Measurements from ENCODE around the gene MIR17HG. TPM values are rescaled to one million over a fixed set of nuclear protein-coding genes. Genes with fewer than 3 reads are reported as not detected.

The MIR17HG gene
- total and polyA plus RNA-seq, 5 donors = 1.1 to 2.6 (median 1.9) TPM

DNA sequence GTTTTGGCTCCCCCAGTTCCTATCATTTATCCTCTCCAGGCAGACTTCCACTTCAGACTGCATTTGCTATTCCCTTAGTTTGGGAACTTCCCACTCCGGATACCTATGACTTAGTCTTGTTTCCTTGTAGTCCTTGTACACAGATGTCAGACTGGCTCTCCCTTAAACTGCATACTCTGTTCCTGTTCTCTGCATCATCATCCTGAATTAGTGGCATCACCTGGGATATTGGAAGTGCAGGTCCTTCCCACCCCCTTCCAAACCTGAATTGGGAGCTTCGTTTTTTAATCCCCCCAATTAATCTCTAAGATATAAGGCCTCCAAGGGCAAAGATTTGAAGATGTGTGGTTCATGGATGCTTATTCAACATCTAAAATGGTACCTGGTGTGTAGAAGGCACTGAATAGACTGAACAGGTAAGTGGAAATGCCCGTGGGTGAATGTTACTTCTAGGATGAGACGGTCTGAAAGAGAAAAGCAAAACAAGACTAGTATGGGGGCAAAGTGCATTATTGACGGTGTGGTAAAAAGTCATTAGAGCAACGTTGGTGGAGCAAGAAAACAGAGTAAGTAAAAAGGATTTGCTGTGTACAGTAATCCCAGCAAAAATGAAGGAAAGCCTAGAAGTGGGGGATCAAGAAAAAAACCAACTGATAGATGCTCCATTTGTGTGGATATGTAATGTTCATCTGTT lies 9.6 kb downstream of the MIR17HG start:
- WGBS = 76% methylated on average over 6 of the region's 6 CpGs
- DNase-seq = no peak
- ATAC-seq = no peak
- Histone ChIP-seq H3K27ac (ENCODE audit: low read length) (no peak overlapping the region), H3K27me3 (ENCODE audit: control insufficient read depth, insufficient read depth) (no peaks in the 10 kb centered on the region), H3K4me3 (ENCODE audit: low read length) (no peak overlapping the region), H3K9me3 (ENCODE audit: control insufficient read depth, low read length) (no peaks in the 10 kb centered on the region), H3K4me1 (ENCODE audit: control insufficient read depth, insufficient read depth, low read length) (no peaks in the 10 kb centered on the region)
- intact Hi-C loops (cut with DNase I) = no loop called here

GRCh38 chr13:91357613-91358386 lies 10.3 kb downstream of the MIR17HG start:
- no peaks in the 10 kb centered on the region for H3K4me1 ChIP-seq (ENCODE audit: control insufficient read depth, insufficient read depth, low read length)
- no peak for DNase-seq
- H3K4me3 ChIP-seq (ENCODE audit: low read length) = no peak overlapping the region
- no peak overlapping the region for H3K27ac ChIP-seq (ENCODE audit: low read length)
- no peaks in the 10 kb centered on the region for H3K27me3 ChIP-seq (ENCODE audit: control insufficient read depth, insufficient read depth)
- H3K9me3 ChIP-seq (ENCODE audit: control insufficient read depth, low read length) = no peaks in the 10 kb centered on the region
- intact Hi-C loops (cut with DNase I) = no loop called here
- no peak for ATAC-seq
- 72% methylated on average over 7 of the region's 7 CpGs for WGBS

DNA sequence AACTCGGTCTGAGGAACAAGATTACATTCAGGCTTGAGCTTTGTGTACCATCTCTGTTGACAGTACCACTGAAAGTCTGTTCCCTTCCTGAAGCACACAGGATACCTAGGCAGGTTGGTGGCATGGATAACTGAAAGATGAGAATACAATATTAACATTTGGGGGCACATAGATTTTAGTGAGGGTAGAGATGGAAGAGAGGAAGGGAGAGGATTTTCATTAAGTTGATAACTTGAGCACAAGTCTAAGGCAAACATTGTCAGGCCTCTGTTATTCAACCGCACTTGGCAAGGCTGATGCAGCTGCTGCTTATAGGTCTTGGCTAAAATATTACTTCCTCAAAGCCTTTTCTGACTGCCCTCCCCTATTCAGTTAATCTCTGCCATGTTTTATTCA lies 10.9 kb downstream of the MIR17HG start:
- Histone ChIP-seq H3K27me3 (ENCODE audit: control insufficient read depth, insufficient read depth) (no peaks in the 10 kb centered on the region), H3K4me1 (ENCODE audit: control insufficient read depth, insufficient read depth, low read length) (no peaks in the 10 kb centered on the region), H3K4me3 (ENCODE audit: low read length) (no peak overlapping the region), H3K9me3 (ENCODE audit: control insufficient read depth, low read length) (no peaks in the 10 kb centered on the region), H3K27ac (ENCODE audit: low read length) (no peak overlapping the region)
- no peak for DNase-seq
- ATAC-seq = no peak
- 62% methylated on average over 2 of the region's 2 CpGs for WGBS
- intact Hi-C loops (cut with DNase I) = no loop called here

- intact Hi-C loops (cut with DNase I) = no loop called here
Measured at GRCh38 chr13:91359111-91359510, 11.6 kb downstream of the MIR17HG start.

GRCh38 chr13:91359631-91360030 lies 12.1 kb downstream of the MIR17HG start:
- 67% methylated on average over 3 of the region's 3 CpGs for WGBS

More at GRCh38 chr13:91359111-91359510, 11.6 kb downstream of the MIR17HG start:
- DNase-seq (no peak), ATAC-seq (no peak)
- no peak overlapping the region for H3K27ac ChIP-seq (ENCODE audit: low read length)
- H3K4me3 ChIP-seq (ENCODE audit: low read length) = no peak overlapping the region
- H3K9me3 ChIP-seq (ENCODE audit: control insufficient read depth, low read length) = no peaks in the 10 kb centered on the region
- 86% methylated on average over 4 of the region's 4 CpGs for WGBS
- no peaks in the 10 kb centered on the region for H3K4me1 ChIP-seq (ENCODE audit: control insufficient read depth, insufficient read depth, low read length)
- H3K27me3 ChIP-seq (ENCODE audit: control insufficient read depth, insufficient read depth) = no peaks in the 10 kb centered on the region

DNA sequence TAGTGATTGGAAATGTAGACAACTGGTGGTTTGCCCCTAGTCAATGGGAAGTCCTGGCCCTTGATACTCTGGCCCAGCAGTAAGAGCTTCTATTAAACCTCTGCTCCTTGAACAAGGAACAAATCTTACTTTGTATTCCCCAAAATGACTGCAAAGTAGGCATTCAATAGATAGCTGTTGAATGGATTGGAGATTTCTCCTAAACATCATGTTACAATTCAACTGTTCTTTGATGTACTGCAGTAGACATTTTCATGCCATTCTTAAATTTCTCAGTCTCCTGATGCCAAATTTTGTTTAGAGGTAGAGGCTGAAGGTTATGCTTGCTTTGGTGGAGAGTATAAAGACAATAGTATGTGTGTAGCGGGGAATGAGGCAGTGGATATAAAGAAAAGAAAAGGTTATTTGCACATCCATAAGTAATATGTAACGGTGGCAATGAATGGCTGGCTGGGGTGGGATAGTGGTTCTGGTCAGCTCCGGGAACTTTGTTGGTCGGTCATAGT lies 12.8 kb downstream of the MIR17HG start:
- ATAC-seq (no peak), DNase-seq (no peak)
- 93% methylated on average over 4 of the region's 4 CpGs for WGBS
- H3K4me3 ChIP-seq (ENCODE audit: low read length) = no peak overlapping the region
- intact Hi-C loops (cut with DNase I) = no loop called here
- H3K4me1 ChIP-seq (ENCODE audit: control insufficient read depth, insufficient read depth, low read length) = no peaks in the 10 kb centered on the region
- H3K9me3 ChIP-seq (ENCODE audit: control insufficient read depth, low read length) = no peaks in the 10 kb centered on the region
- H3K27ac ChIP-seq (ENCODE audit: low read length) = no peak overlapping the region
- H3K27me3 ChIP-seq (ENCODE audit: control insufficient read depth, insufficient read depth) = no peaks in the 10 kb centered on the region

More at GRCh38 chr13:91359631-91360030, 12.1 kb downstream of the MIR17HG start:
- intact Hi-C loops (cut with DNase I) = no loop called here
- DNase-seq (no peak), ATAC-seq (no peak)
- Histone ChIP-seq H3K27ac (ENCODE audit: low read length) (no peak overlapping the region), H3K4me3 (ENCODE audit: low read length) (no peak overlapping the region), H3K9me3 (ENCODE audit: control insufficient read depth, low read length) (no peaks in the 10 kb centered on the region), H3K27me3 (ENCODE audit: control insufficient read depth, insufficient read depth) (no peaks in the 10 kb centered on the region), H3K4me1 (ENCODE audit: control insufficient read depth, insufficient read depth, low read length) (no peaks in the 10 kb centered on the region)

GRCh38 chr13:91361755-91362271 lies 14.3 kb downstream of the MIR17HG start:
- no peaks in the 10 kb centered on the region for H3K27me3 ChIP-seq (ENCODE audit: control insufficient read depth, insufficient read depth)
- DNase-seq = no peak
- no peaks in the 10 kb centered on the region for H3K4me1 ChIP-seq (ENCODE audit: control insufficient read depth, insufficient read depth, low read length)
- intact Hi-C loops (cut with DNase I) = no loop called here
- 96% methylated on average over 1 of the region's 1 CpG for WGBS
- H3K9me3 ChIP-seq (ENCODE audit: control insufficient read depth, low read length) = no peaks in the 10 kb centered on the region
- no peak for ATAC-seq
- H3K4me3 ChIP-seq (ENCODE audit: low read length) = no peak overlapping the region
- H3K27ac ChIP-seq (ENCODE audit: low read length) = no peak overlapping the region

DNA sequence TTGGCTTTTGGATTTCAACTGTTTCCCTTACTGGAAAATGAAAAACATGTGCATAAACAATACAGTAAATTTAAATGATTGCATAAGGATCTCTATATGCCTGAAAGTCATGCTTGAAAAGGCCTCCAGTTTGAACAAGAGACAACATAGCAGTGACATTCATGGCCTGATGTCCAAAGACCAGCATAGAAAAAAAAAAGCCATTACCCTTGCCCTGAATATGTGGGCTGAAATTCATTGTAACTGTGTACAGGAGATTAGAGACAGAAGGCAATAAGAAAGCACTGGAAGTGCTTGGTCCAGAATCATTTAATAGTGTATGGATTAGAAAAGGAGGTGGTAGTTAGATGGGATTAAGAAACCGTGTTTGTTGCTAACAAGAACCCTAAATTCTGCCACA lies 15.4 kb downstream of the MIR17HG start:
- Histone ChIP-seq H3K27me3 (ENCODE audit: control insufficient read depth, insufficient read depth) (no peaks in the 10 kb centered on the region), H3K9me3 (ENCODE audit: control insufficient read depth, low read length) (no peaks in the 10 kb centered on the region), H3K27ac (ENCODE audit: low read length) (no peak overlapping the region), H3K4me3 (ENCODE audit: low read length) (no peak overlapping the region), H3K4me1 (ENCODE audit: control insufficient read depth, insufficient read depth, low read length) (no peaks in the 10 kb centered on the region)
- DNase-seq (no peak), ATAC-seq (no peak)
- intact Hi-C loops (cut with DNase I) = no loop called here
- WGBS = 90% methylated on average over 1 of the region's 1 CpG

- WGBS = 98% methylated on average over 1 of the region's 1 CpG
Measured at GRCh38 chr13:91368101-91368500, 20.6 kb downstream of the MIR17HG start.

GRCh38 chr13:91368676-91369440 lies 21.4 kb downstream of the MIR17HG start:
- Histone ChIP-seq H3K27ac (ENCODE audit: low read length) (no peak overlapping the region), H3K4me3 (ENCODE audit: low read length) (no peak overlapping the region), H3K4me1 (ENCODE audit: control insufficient read depth, insufficient read depth, low read length) (no peaks in the 10 kb centered on the region), H3K27me3 (ENCODE audit: control insufficient read depth, insufficient read depth) (no peaks in the 10 kb centered on the region), H3K9me3 (ENCODE audit: control insufficient read depth, low read length) (no peaks in the 10 kb centered on the region)
- WGBS = 83% methylated on average over 3 of the region's 3 CpGs
- intact Hi-C loops (cut with DNase I) = no loop called here
- ATAC-seq (no peak), DNase-seq (no peak)

More at GRCh38 chr13:91368101-91368500, 20.6 kb downstream of the MIR17HG start:
- DNase-seq = no peak
- no peak for ATAC-seq
- Histone ChIP-seq H3K27me3 (ENCODE audit: control insufficient read depth, insufficient read depth) (no peaks in the 10 kb centered on the region), H3K27ac (ENCODE audit: low read length) (no peak overlapping the region), H3K4me3 (ENCODE audit: low read length) (no peak overlapping the region), H3K9me3 (ENCODE audit: control insufficient read depth, low read length) (no peaks in the 10 kb centered on the region), H3K4me1 (ENCODE audit: control insufficient read depth, insufficient read depth, low read length) (no peaks in the 10 kb centered on the region)
- intact Hi-C loops (cut with DNase I) = no loop called here

- Histone ChIP-seq H3K4me3 (ENCODE audit: low read length) (no peak overlapping the region), H3K4me1 (ENCODE audit: control insufficient read depth, insufficient read depth, low read length) (no peaks in the 10 kb centered on the region), H3K27me3 (ENCODE audit: control insufficient read depth, insufficient read depth) (no peaks in the 10 kb centered on the region), H3K27ac (ENCODE audit: low read length) (no peak overlapping the region), H3K9me3 (ENCODE audit: control insufficient read depth, low read length) (no peaks in the 10 kb centered on the region)
- 41% methylated on average over 3 of the region's 3 CpGs for WGBS
- intact Hi-C loops (cut with DNase I) = no loop called here
- ATAC-seq (no peak), DNase-seq (no peak)
Measured at GRCh38 chr13:91369441-91369831, 21.9 kb downstream of the MIR17HG start.
